ENCODE results near the gene PHIP.

- TF ChIP-seq GATA3 (IDR thresholded peaks at IDR 0.05; ENCODE audit: low read depth, low read length) (no peak), GATA2 (IDR thresholded peaks at IDR 0.05; ENCODE audit: low read depth, low read length) (no peak)
These were observed 44.8 kb downstream of the PHIP start for GRCh38 chr6:79033279-79033678.

Data from SH-SY5Y (cell line).